Trophoblast cell (in vitro differentiated cells and primary cell): ENCODE measurements around the gene UGT1A10.

ENCODE experiments used
- DNase-seq, 2 donors: peaks; one replicate each; pipeline ENCODE4 v3.0.0-alpha.2; 2016
- H2AFZ ChIP-seq: 2 replicates; pipeline ENCODE4 v1.6.1; 2013; ENCODE audit warnings: low read length, moderate library complexity, mild to moderate bottlenecking; ENCODE audit not compliant: insufficient read depth, poor library complexity
- H2AK5ac ChIP-seq: 2 replicates; pipeline ENCODE4 v1.6.1; 2013; ENCODE audit warnings: mild to moderate bottlenecking, low read length
- H2BK120ac ChIP-seq: 2 replicates; pipeline ENCODE4 v1.6.1; 2013; ENCODE audit warnings: low read length, mild to moderate bottlenecking, moderate library complexity; ENCODE audit not compliant: insufficient read depth, poor library complexity
- H2BK12ac ChIP-seq: 2 replicates; pipeline ENCODE4 v1.6.1; 2013; ENCODE audit warnings: mild to moderate bottlenecking, low read length, moderate library complexity
- H2BK5ac ChIP-seq: 2 replicates; pipeline ENCODE4 v1.6.1; 2013; ENCODE audit warnings: low read length, low read depth, moderate library complexity, mild to moderate bottlenecking; ENCODE audit not compliant: poor library complexity
- H3K14ac ChIP-seq: 2 replicates; pipeline ENCODE4 v1.6.1; 2013; ENCODE audit warnings: mild to moderate bottlenecking, low read length
- H3K18ac ChIP-seq: 2 replicates; pipeline ENCODE4 v1.6.1; 2013; ENCODE audit warnings: mild to moderate bottlenecking, low read length
- H3K23ac ChIP-seq: 2 replicates; pipeline ENCODE4 v1.6.1; 2013; ENCODE audit warnings: low read length
- H3K27ac ChIP-seq: 2 replicates; pipeline ENCODE4 v1.5.1; 2013; ENCODE audit warnings: low read depth, mild to moderate bottlenecking, inconsistent platforms, low read length, moderate library complexity
- H3K27me3 ChIP-seq: 2 replicates; pipeline ENCODE4 v1.6.1; 2013; ENCODE audit warnings: inconsistent platforms, mild to moderate bottlenecking, low read length, moderate library complexity; ENCODE audit not compliant: insufficient read depth
- H3K36me3 ChIP-seq, 2 experiments: 1 replicate in 1 of 2; 2 replicates in 1 of 2; pipeline ENCODE4 v1.6.1; 2013; ENCODE audit warnings: low read length in 2 of 2, mild to moderate bottlenecking in 2 of 2, moderate library complexity in 1 of 2; ENCODE audit not compliant: insufficient read depth in 2 of 2, control insufficient read depth in 1 of 2
- H3K4ac ChIP-seq: 2 replicates; pipeline ENCODE4 v1.6.1; 2013; ENCODE audit warnings: low read depth, mild to moderate bottlenecking, low read length, moderate library complexity
- H3K4me1 ChIP-seq, 2 experiments: 1 replicate in 1 of 2; 2 replicates in 1 of 2; pipeline ENCODE4 v1.6.1; 2013; ENCODE audit warnings: low read length in 2 of 2, mild to moderate bottlenecking in 2 of 2, moderate library complexity in 1 of 2; ENCODE audit not compliant: insufficient read depth in 2 of 2, control insufficient read depth in 1 of 2
- H3K4me2 ChIP-seq: 2 replicates; pipeline ENCODE4 v1.6.1; 2013; ENCODE audit warnings: inconsistent platforms, mild to moderate bottlenecking, low read length, moderate library complexity
- H3K4me3 ChIP-seq: 2 replicates; pipeline ENCODE4 v1.5.1; 2013; ENCODE audit warnings: mild to moderate bottlenecking, low read depth, low read length, inconsistent platforms
- H3K79me1 ChIP-seq: one replicate; pipeline ENCODE4 v1.6.1; 2013; ENCODE audit warnings: low read length
- H3K79me2 ChIP-seq: 2 replicates; pipeline ENCODE4 v1.6.1; 2013; ENCODE audit warnings: low read length, mild to moderate bottlenecking; ENCODE audit not compliant: control insufficient read depth, insufficient read depth, poor library complexity
- H3K9ac ChIP-seq: 2 replicates; pipeline ENCODE4 v1.6.1; 2013; ENCODE audit warnings: mild to moderate bottlenecking, low read length
- H3K9me3 ChIP-seq: 2 replicates; pipeline ENCODE4 v1.6.1; 2013; ENCODE audit warnings: low read depth, mild to moderate bottlenecking, control low read depth, inconsistent platforms, low read length; ENCODE audit not compliant: insufficient read depth
- H4K12ac ChIP-seq: 2 replicates; pipeline ENCODE4 v1.6.1; 2013; ENCODE audit warnings: low read depth, mild to moderate bottlenecking, low read length, moderate library complexity
- H4K8ac ChIP-seq: 2 replicates; pipeline ENCODE4 v1.6.1; 2013; ENCODE audit warnings: low read depth, mild to moderate bottlenecking, low read length, moderate library complexity
- H4K91ac ChIP-seq: one replicate; pipeline ENCODE4 v1.6.1; 2013; ENCODE audit warnings: low read depth, mild to moderate bottlenecking, low read length, moderate library complexity
- WGBS: extraction: QIAGEN DNeasy Blood & Tissue Kit; methylation state at CpG from one replicate; pipeline ENCODE4 v1.1.7; 2013; ENCODE audit warnings: missing lambda C conversion rate; ENCODE audit not compliant: insufficient read length, insufficient coverage; ENCODE audit errors: extremely low coverage; 5-methylcytosine and 5-hydroxymethylcytosine counted together

UGT1A10 gene

DNA sequence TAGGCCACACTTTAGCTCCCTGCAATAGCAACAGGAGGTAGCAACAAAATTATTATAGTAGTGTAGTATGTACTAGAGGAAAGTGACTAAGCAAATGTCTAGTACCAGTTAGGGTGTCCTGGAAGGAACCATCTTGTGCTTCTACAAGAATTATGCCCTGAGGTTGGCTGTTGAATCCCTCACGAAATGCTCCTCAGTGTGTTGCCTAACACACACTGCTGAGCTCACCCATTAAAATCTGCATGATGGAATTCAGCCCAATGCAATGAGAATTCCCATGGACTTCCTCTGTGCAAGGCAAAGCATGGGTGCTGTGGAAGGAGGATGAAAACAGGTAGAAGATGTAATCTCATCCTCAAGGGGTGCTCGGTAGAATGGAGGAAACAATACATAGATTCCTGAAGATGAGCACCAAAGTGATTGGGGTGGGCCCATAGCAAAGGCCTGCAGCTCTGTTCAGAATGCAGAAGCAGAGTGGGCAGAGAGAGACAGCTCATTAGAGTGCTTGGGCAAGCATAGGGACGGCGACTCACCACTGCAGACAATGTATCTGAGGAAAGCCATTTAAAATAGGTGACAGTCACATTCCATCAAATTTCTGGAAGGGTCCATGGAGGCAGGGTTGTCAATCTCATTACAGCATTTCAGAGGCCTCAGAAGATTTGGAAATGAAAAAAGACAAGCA, 44.3 kb downstream of the UGT1A10 start:
- Histone ChIP-seq H2BK120ac (no peak overlapping the region), H4K91ac (no peak overlapping the region), H3K4ac (no peak overlapping the region), H3K4me3 (no peak overlapping the region), H2AK5ac (no peak overlapping the region), H3K4me2 (no peak overlapping the region), H3K18ac (no peak overlapping the region), H3K27ac (no peak overlapping the region), H2BK12ac (no peak overlapping the region), H3K79me1 (no peaks in the 10 kb centered on the region), H3K27me3 (no peaks in the 10 kb centered on the region), H3K79me2 (no peaks in the 10 kb centered on the region), H4K8ac (no peak overlapping the region), H3K9me3 (peaks cover 2% of the 10 kb centered on the region), H3K36me3 (no peaks in the 10 kb centered on the region), H3K23ac (no peak overlapping the region), H4K12ac (no peak overlapping the region), H2BK5ac (no peak overlapping the region), H3K9ac (peak overlapping the region; percentile 46), H3K4me1 (no peaks in the 10 kb centered on the region), H3K14ac (no peak overlapping the region), H2AFZ (no peak overlapping the region)
- WGBS, result no CpG with 5 or more reads among the region's 4 CpGs
- DNase-seq, result no peak

GRCh38 chr2:233681521-233682099, 45.4 kb downstream of the UGT1A10 start, which contains the start of gene UGT1A7:
Gene UGT1A7, plus strand, starts transcription at chr2:233681901. Its CDS starts 37 bp downstream, at chr2:233681938.
- Histone ChIP-seq H2BK5ac (no peak within 1 kb of the TSS), H2AFZ (no peak within 1 kb of the TSS), H3K23ac (no peak within 1 kb of the TSS), H2AK5ac (no peak within 1 kb of the TSS), H3K79me2 (no peaks in the 10 kb centered on the region), H3K27ac (no peak within 1 kb of the TSS), H3K18ac (no peak within 1 kb of the TSS), H3K4me2 (no peak within 1 kb of the TSS), H4K12ac (no peak within 1 kb of the TSS), H2BK120ac (no peak within 1 kb of the TSS), H4K91ac (no peak within 1 kb of the TSS), H3K36me3 (no peaks in the 10 kb centered on the region), H3K4me1 (no peaks in the 10 kb centered on the region), H3K4ac (no peak within 1 kb of the TSS), H3K9ac (no peak within 1 kb of the TSS), H3K9me3 (peaks cover 2% of the 10 kb centered on the region), H3K14ac (no peak within 1 kb of the TSS), H3K4me3 (no peak within 1 kb of the TSS), H3K79me1 (no peaks in the 10 kb centered on the region), H4K8ac (no peak within 1 kb of the TSS), H3K27me3 (no peaks in the 10 kb centered on the region), H2BK12ac (no peak within 1 kb of the TSS)
- 100% methylated on average over 1 of the region's 5 CpGs for WGBS
- DNase-seq, result no peak

- Histone ChIP-seq H2AFZ (no peak overlapping the region), H3K79me2 (no peaks in the 10 kb centered on the region), H2BK12ac (no peak overlapping the region), H3K14ac (no peak overlapping the region), H3K4me1 (no peaks in the 10 kb centered on the region), H3K18ac (no peak overlapping the region), H2BK120ac (no peak overlapping the region), H4K91ac (no peak overlapping the region), H3K4me3 (no peak overlapping the region), H3K23ac (no peak overlapping the region), H4K8ac (no peak overlapping the region), H3K36me3 (no peaks in the 10 kb centered on the region), H3K27ac (no peak overlapping the region), H2AK5ac (no peak overlapping the region), H2BK5ac (no peak overlapping the region), H3K4me2 (no peak overlapping the region), H3K79me1 (no peaks in the 10 kb centered on the region), H3K9me3 (peaks cover 2% of the 10 kb centered on the region), H3K27me3 (no peaks in the 10 kb centered on the region), H4K12ac (no peak overlapping the region), H3K4ac (no peak overlapping the region), H3K9ac (no peak overlapping the region)
- WGBS, result no CpG with 5 or more reads among the region's 1 CpG
- DNase-seq, result no peak
These were observed 48.4 kb downstream of the UGT1A10 start for GRCh38 chr2:233684640-233685039.

GRCh38 chr2:233686928-233687327, 50.7 kb downstream of the UGT1A10 start:
- Histone ChIP-seq H3K36me3 (no peaks in the 10 kb centered on the region), H4K8ac (no peak overlapping the region), H3K18ac (no peak overlapping the region), H3K4me3 (no peak overlapping the region), H3K14ac (no peak overlapping the region), H2AK5ac (no peak overlapping the region), H3K23ac (no peak overlapping the region), H2BK5ac (no peak overlapping the region), H3K79me1 (no peaks in the 10 kb centered on the region), H2BK120ac (no peak overlapping the region), H2BK12ac (no peak overlapping the region), H4K12ac (no peak overlapping the region), H3K4me2 (no peak overlapping the region), H3K9me3 (no peaks in the 10 kb centered on the region), H3K4ac (no peak overlapping the region), H3K27me3 (no peaks in the 10 kb centered on the region), H2AFZ (no peak overlapping the region), H3K9ac (no peak overlapping the region), H3K79me2 (no peaks in the 10 kb centered on the region), H3K27ac (no peak overlapping the region), H4K91ac (no peak overlapping the region), H3K4me1 (no peaks in the 10 kb centered on the region)
- DNase-seq, result no peak
- no CpG with 5 or more reads among the region's 5 CpGs for WGBS
